ENCODE results near the gene SLC39A11.
"Not testable (repeated sequence)": the region's sequence is repeated elsewhere in the genome, so short reads cannot be mapped to it uniquely, and the experiment has no call there.

SLC39A11 gene

GRCh38 chr17:72916991-72917390, 175.5 kb downstream of the SLC39A11 start:
- DNase-seq (ENCODE audit: low spot score) = no peak

- no peak for DNase-seq (ENCODE audit: low spot score)
These were observed 176.8 kb downstream of the SLC39A11 start for GRCh38 chr17:72915625-72916081.

- DNase-seq (ENCODE audit: low spot score) = no peak
These were observed 179.3 kb downstream of the SLC39A11 start for GRCh38 chr17:72913142-72913682.

- DNase-seq (ENCODE audit: low spot score) = no peak
These were observed 186.2 kb downstream of the SLC39A11 start for GRCh38 chr17:72906306-72906705.

- no peak for DNase-seq (ENCODE audit: low spot score)
These were observed 189.0 kb downstream of the SLC39A11 start for GRCh38 chr17:72903522-72903921.

GRCh38 chr17:72901657-72902056, 190.8 kb downstream of the SLC39A11 start:
- no peak for DNase-seq (ENCODE audit: low spot score)

GRCh38 chr17:72901083-72901482, 191.4 kb downstream of the SLC39A11 start:
- DNase-seq (ENCODE audit: low spot score) = no peak

- DNase-seq (ENCODE audit: low spot score) = no peak
These were observed 191.9 kb downstream of the SLC39A11 start for GRCh38 chr17:72900654-72900971.

GRCh38 chr17:72898725-72899124, 193.8 kb downstream of the SLC39A11 start:
- DNase-seq (ENCODE audit: low spot score) = no peak

- not testable (repeated sequence) for DNase-seq (ENCODE audit: low spot score)
These were observed 196.2 kb downstream of the SLC39A11 start for GRCh38 chr17:72896288-72896687.

GRCh38 chr17:72891627-72892026, 200.9 kb downstream of the SLC39A11 start:
- no peak for DNase-seq (ENCODE audit: low spot score)

GRCh38 chr17:72890711-72891110, 201.8 kb downstream of the SLC39A11 start:
- no peak for DNase-seq (ENCODE audit: low spot score)

GRCh38 chr17:72887917-72888316, 204.6 kb downstream of the SLC39A11 start:
- no peak for DNase-seq (ENCODE audit: low spot score)

GRCh38 chr17:72887322-72887721, 205.2 kb downstream of the SLC39A11 start:
- DNase-seq (ENCODE audit: low spot score) = no peak

GRCh38 chr17:72886622-72887021, 205.9 kb downstream of the SLC39A11 start:
- no peak for DNase-seq (ENCODE audit: low spot score)

GRCh38 chr17:72884066-72884465, 208.4 kb downstream of the SLC39A11 start:
- no peak for DNase-seq (ENCODE audit: low spot score)

- DNase-seq (ENCODE audit: low spot score) = no peak
These were observed 209.1 kb downstream of the SLC39A11 start for GRCh38 chr17:72883351-72883750.

GRCh38 chr17:72882426-72882825, 210.1 kb downstream of the SLC39A11 start:
- DNase-seq (ENCODE audit: low spot score) = no peak

GRCh38 chr17:72879877-72880276, 212.6 kb downstream of the SLC39A11 start:
- DNase-seq (ENCODE audit: low spot score) = no peak

GRCh38 chr17:72878975-72879660, 213.4 kb downstream of the SLC39A11 start:
- DNase-seq (ENCODE audit: low spot score) = no peak

GRCh38 chr17:72877348-72877747, 215.1 kb downstream of the SLC39A11 start:
- no peak for DNase-seq (ENCODE audit: low spot score)

- no peak for DNase-seq (ENCODE audit: low spot score)
These were observed 216.1 kb downstream of the SLC39A11 start for GRCh38 chr17:72876413-72876812.

- DNase-seq (ENCODE audit: low spot score) = no peak
These were observed 217.1 kb downstream of the SLC39A11 start for GRCh38 chr17:72875361-72875760.

GRCh38 chr17:72872396-72872795, 220.1 kb downstream of the SLC39A11 start:
- no peak for DNase-seq (ENCODE audit: low spot score)
